ENCODE data around the gene ARTN. TPM values are rescaled to one million over a fixed set of nuclear protein-coding genes. Genes with fewer than 3 reads are reported as not detected.

ARTN gene
- total RNA-seq, 1 donor from 2014 or later, result 8.7 TPM

- Histone ChIP-seq H3K4me3 (ENCODE audit: low read depth, low read length) (no peak overlapping the region), H3K27me3 (ENCODE audit: control insufficient read depth, insufficient read depth, low read length) (no peaks in the 10 kb centered on the region), H3K36me3 (ENCODE audit: control insufficient read depth, insufficient read depth, low read length) (peaks cover 4% of the 10 kb centered on the region)
- DNase-seq (ENCODE audit: low read depth) (no peak), FAIRE-seq (no peak)
- TF ChIP-seq CTCF (IDR thresholded peaks at IDR 0.05; ENCODE audit: insufficient read depth, low read length, severe bottlenecking), result no peak
These were observed 4.8 kb downstream of the ARTN start for GRCh38 chr1:43938383-43938782.

DNA sequence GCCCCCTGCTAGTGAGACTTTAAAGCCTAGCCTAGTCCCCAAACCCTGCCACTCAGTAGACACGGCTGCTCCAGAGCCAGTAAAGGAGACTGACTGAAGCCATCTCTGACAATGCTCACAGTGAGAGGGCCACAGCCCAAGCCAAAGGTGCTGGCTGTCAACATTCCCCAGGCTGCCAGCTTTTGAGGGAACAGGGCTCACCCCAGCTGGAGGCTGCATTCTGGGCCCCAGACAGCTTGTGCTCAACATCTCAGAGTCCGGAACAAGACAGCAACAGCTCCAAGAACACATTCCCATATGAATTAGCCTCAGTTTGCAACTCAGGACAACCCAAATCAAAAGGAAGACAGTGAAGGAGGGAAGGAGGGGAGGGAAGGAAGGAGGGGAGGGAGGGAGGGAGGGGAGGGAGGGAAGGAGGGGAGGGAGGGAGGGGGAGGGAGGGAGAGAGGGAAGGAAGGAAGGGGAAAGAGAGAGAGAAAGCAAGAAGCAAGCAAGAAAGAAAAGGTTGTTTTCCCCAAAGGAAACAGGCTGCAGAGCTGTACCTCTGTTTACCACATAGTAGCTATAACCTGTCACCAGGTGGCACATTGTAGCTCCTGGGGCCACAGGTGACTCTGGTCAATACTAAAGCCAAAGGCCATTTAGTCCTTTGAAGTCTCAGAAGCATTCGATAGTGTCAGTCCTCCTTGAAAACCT is 5.4 kb downstream of the ARTN start:
- no peak overlapping the region for H3K4me3 ChIP-seq (ENCODE audit: low read depth, low read length)
- H3K36me3 ChIP-seq (ENCODE audit: control insufficient read depth, insufficient read depth, low read length), result peaks cover 4% of the 10 kb centered on the region
- no peaks in the 10 kb centered on the region for H3K27me3 ChIP-seq (ENCODE audit: control insufficient read depth, insufficient read depth, low read length)
- no peak for FAIRE-seq
- TF ChIP-seq CTCF (IDR thresholded peaks at IDR 0.05; ENCODE audit: insufficient read depth, low read length, severe bottlenecking), result no peak
- no peak for DNase-seq (ENCODE audit: low read depth)

- no peak for TF ChIP-seq CTCF (IDR thresholded peaks at IDR 0.05; ENCODE audit: insufficient read depth, low read length, severe bottlenecking)
- Histone ChIP-seq H3K27me3 (ENCODE audit: control insufficient read depth, insufficient read depth, low read length) (no peaks in the 10 kb centered on the region), H3K4me3 (ENCODE audit: low read depth, low read length) (no peak overlapping the region), H3K36me3 (ENCODE audit: control insufficient read depth, insufficient read depth, low read length) (peaks cover 1% of the 10 kb centered on the region)
- DNase-seq (ENCODE audit: low read depth) (no peak), FAIRE-seq (no peak)
These were observed 8.8 kb downstream of the ARTN start for GRCh38 chr1:43942411-43942810.

DNA sequence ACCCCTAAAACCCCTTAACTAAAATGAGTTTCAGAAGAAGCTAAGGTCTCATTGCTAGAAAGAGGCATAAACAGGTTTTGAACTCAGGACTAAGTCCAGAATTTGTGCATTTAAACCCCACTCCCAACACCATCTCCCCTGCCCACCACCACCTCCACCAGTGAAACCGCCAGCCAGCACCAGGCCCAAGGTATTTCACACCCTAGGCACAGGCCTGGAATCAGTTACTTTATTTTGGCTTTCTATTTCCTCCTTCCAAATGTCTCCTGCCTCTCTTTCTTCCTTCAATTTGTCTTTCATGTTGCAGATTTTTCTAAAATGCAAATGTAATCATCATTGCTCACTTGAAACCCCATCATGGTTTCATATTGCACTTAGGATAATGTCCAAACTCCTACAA is 11.3 kb downstream of the ARTN start:
- H3K4me3 ChIP-seq (ENCODE audit: low read depth, low read length), result no peak overlapping the region
- H3K27me3 ChIP-seq (ENCODE audit: control insufficient read depth, insufficient read depth, low read length), result no peaks in the 10 kb centered on the region
- no peak for DNase-seq (ENCODE audit: low read depth)
- no peak for TF ChIP-seq CTCF (IDR thresholded peaks at IDR 0.05; ENCODE audit: insufficient read depth, low read length, severe bottlenecking)
- FAIRE-seq, result no peak
- peaks cover 5% of the 10 kb centered on the region for H3K36me3 ChIP-seq (ENCODE audit: control insufficient read depth, insufficient read depth, low read length)

DNA sequence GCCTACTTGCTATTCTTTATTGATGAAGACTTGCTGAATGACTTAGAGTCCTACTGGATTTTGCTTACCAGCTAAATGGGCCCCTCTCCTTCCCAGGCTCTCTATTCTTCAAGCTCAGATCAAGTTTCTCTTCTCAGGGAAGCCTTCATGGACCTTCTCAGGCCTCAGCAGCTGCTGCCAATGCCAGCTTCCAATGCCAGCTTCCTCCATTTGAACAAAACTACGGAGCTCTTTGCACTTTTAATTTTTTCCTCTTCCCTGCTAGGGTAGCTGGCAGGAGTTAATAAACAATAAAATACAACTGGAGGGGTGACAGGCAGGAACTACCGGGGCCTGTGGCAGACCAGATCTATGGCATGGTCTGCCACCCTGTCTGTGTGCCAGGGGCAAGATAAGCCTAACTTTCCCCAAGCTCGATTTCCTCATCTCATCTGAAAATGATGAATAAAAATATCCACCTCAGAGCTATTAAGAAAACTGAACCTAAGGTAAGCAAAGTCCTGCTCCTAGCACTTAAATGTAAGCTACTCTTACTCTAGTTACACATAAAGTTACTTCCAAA is 12.2 kb downstream of the ARTN start:
- no peak for DNase-seq (ENCODE audit: low read depth)
- Histone ChIP-seq H3K27me3 (ENCODE audit: control insufficient read depth, insufficient read depth, low read length) (no peaks in the 10 kb centered on the region), H3K4me3 (ENCODE audit: low read depth, low read length) (peak overlapping the region; percentile 89), H3K36me3 (ENCODE audit: control insufficient read depth, insufficient read depth, low read length) (peaks cover 5% of the 10 kb centered on the region)
- TF ChIP-seq CTCF (IDR thresholded peaks at IDR 0.05; ENCODE audit: insufficient read depth, low read length, severe bottlenecking), result no peak
- no peak for FAIRE-seq

Data from bronchial epithelial cell (primary cell).